Heart right ventricle (tissue), 16 donors: ENCODE results near the gene GAREM1. TPM values are rescaled to one million over a fixed set of nuclear protein-coding genes. Genes with fewer than 3 reads are reported as not detected.

ENCODE experiments used
- ATAC-seq, 8 donors: fragments of 200-7000 bp; cut with Tn5 transposase; one replicate each; pipeline ENCODE4 v1.9.1; 2020; ENCODE audit warnings: mild to moderate bottlenecking in 8 of 8, moderate library complexity in 8 of 8, moderate number of reproducible peaks in 1 of 8
- DNase-seq, 2 donors: peaks; one replicate each; pipeline ENCODE4 v3.0.0-alpha.2; 2020
- H3K27ac ChIP-seq, 10 donors: fragments of 200-600 bp; sonication (generic) in 2 of 10; one replicate each; pipeline versions ENCODE4 v1.5.0 to v1.8.0; 2020 to 2022; ENCODE audit warnings: mild to moderate bottlenecking in 3 of 10
- H3K27me3 ChIP-seq, 7 donors: fragments of 200-600 bp; one replicate each; pipeline ENCODE4 v1.8.0; 2021 to 2022; ENCODE audit warnings: mild to moderate bottlenecking in 2 of 7
- H3K36me3 ChIP-seq, 9 donors: fragments of 200-600 bp; sonication (generic) in 1 of 9; one replicate each; pipeline versions ENCODE4 v1.5.0 to v1.8.0; 2020 to 2022; ENCODE audit warnings: mild to moderate bottlenecking in 2 of 9
- H3K4me1 ChIP-seq, 9 donors: fragments of 200-600 bp; sonication (generic) in 1 of 9; one replicate each; pipeline versions ENCODE4 v1.5.0 to v1.8.0; 2020 to 2022; ENCODE audit warnings: mild to moderate bottlenecking in 4 of 9
- H3K4me3 ChIP-seq, 10 donors: fragments of 200-600 bp; sonication (generic) in 2 of 10; one replicate each; pipeline versions ENCODE4 v1.5.0 to v1.8.0; 2020 to 2022; ENCODE audit warnings: mild to moderate bottlenecking in 7 of 10, moderate library complexity in 2 of 10
- H3K9me3 ChIP-seq, 11 donors: fragments of 200-600 bp in 10 of 11; sonication (generic) in 2 of 11; one replicate each; pipeline versions ENCODE4 v1.5.0 to v1.8.0; 2013 to 2022; ENCODE audit warnings: mild to moderate bottlenecking in 2 of 11, control low read depth in 1 of 11, moderate library complexity in 1 of 11
- CTCF ChIP-seq, 9 donors: fragments of 200-600 bp; sonication (generic) in 2 of 9; IDR thresholded peaks; one replicate each; pipeline versions ENCODE4 v1.5.0 to v1.8.0; 2021 to 2022; ENCODE audit warnings: antibody characterized with exemption in 9 of 9, mild to moderate bottlenecking in 5 of 9, moderate library complexity in 1 of 9
- WGBS, 2 donors: extraction: QIAGEN DNeasy Blood & Tissue Kit; methylation state at CpG; one replicate each; pipeline ENCODE4 v1.1.7; 2013; ENCODE audit warnings: inconsistent platforms in 1 of 2; 5-methylcytosine and 5-hydroxymethylcytosine counted together
- intact Hi-C, 10 donors: fragments of 100-400 bp; cut with DNase I; formaldehyde crosslinking; loops; one replicate each; pipeline versions ENCODE4 v1.11.1 to v1.14.2; 2022
- polyA plus RNA-seq, 2 donors: library from polyadenylated mRNA; stranded (reverse); fragments of 200-250 nt; gene quantifications; one replicate each; pipeline ENCODE4 v1.2.3, GENCODE V29; 2013
- total RNA-seq, 10 donors: library from RNA; stranded (reverse); fragmentation: NEBNext Ultra II Directional in 3 of 10; extraction: Animal tissue kit (Norgen Biotek cat#: 25700) in 3 of 10; gene quantifications; one replicate each; pipeline versions ENCODE4 v1.2.1 to v1.2.4, GENCODE V29; 2021 to 2023
- donor health status: Arrhythmogenic right ventricular cardiomyopathy.
- donor health status: ischemic (EF 13 %, LVEDD 7.1; RV severe dilation, severe dysfunction).
- donor health status: healthy with polysubstance abuse.
- donor health status: DM: no; HTN: yes; CAD: no.
- donor health status: DM: no; HTN: no; CAD: no.
- donor health status: ischemic (EF 25% LVEDD 6.9; RV normal size, moderate dysfunction).
- donor health status: ischemic (EF 25% LVEDD 5.7; RV mildly dilated, moderate dysfunction).
- donor health status: healthy.
- donor health status: DM: yes; HTN: yes; CAD: no.
- donor health status: Ischemic cardiomyopathy.
- donor health status: ischemic (EF 35%, LVEDD 5.7; RV mildly dilated, moderate dysfunction).
- donor health status: nonischemic (EF 11% LVEDD 7.7; RV severe dilation, severe dysfunction).
- donor health status: DM: yes; HTN: yes; CAD: no.
- donor health status: PGD.
- donor health status: ischemic (EF 29% LVEDD 5.4; RV normal size, mild dysfunction).
- donor health status: nonischemic (EF 23%, LVEDD 6.1; RV moderate dilation, normal function).

The GAREM1 gene
- total and polyA plus RNA-seq, 12 donors: 2.4 to 26.1 (median 13.4) TPM

GRCh38 chr18:32443033-32443705 lies 27.5 kb downstream of the GAREM1 start:
- peaks cover 0 to 71% (median 26%) of the 10 kb centered on the region in 9 donors for H3K4me1 ChIP-seq
- no peak overlapping the region for H3K4me3 ChIP-seq
- H3K9me3 ChIP-seq: no peaks in the 10 kb centered on the region
- intact Hi-C loops: loop anchor here in 1 of 10 donors (5.0 kb wide), 1 partner anchor 91 kb away; no protein-coding TSS in a partner anchor
- no peaks in the 10 kb centered on the region for H3K27me3 ChIP-seq
- no peak overlapping the region for H3K27ac ChIP-seq
- TF ChIP-seq CTCF (IDR thresholded peaks at IDR 0.05): no peak
- DNase-seq (no peak), ATAC-seq (no peak)
- WGBS, 2 donors: 70 to 71% methylated on average over 2 of the region's 2 CpGs
- H3K36me3 ChIP-seq: no peaks in the 10 kb centered on the region

GRCh38 chr18:32442575-32442974 lies 28.1 kb downstream of the GAREM1 start:
- Histone ChIP-seq H3K9me3 (no peaks in the 10 kb centered on the region), H3K36me3 (no peaks in the 10 kb centered on the region), H3K27ac (no peak overlapping the region), H3K4me1 (peaks cover 2 to 76% (median 31%) of the 10 kb centered on the region in 9 donors), H3K27me3 (no peaks in the 10 kb centered on the region), H3K4me3 (no peak overlapping the region)
- ATAC-seq (no peak), DNase-seq (no peak)
- intact Hi-C loops: loop anchor here in 1 of 10 donors (5.0 kb wide), 1 partner anchor 90 kb away; no protein-coding TSS in a partner anchor
- TF ChIP-seq CTCF (IDR thresholded peaks at IDR 0.05): no peak

- peak in 4 of 8 donors; percentile 4 to 30 (median 18) for ATAC-seq
- H3K27ac ChIP-seq: peak overlapping the region in 1 of 10 donors; percentile 13
- WGBS, 2 donors: 35 to 49% methylated on average over 8 of the region's 8 CpGs
- H3K4me3 ChIP-seq: peak overlapping the region in 6 of 10 donors; percentile 5 to 36 (median 28)
- no peak for TF ChIP-seq CTCF (IDR thresholded peaks at IDR 0.05)
- H3K9me3 ChIP-seq: no peaks in the 10 kb centered on the region
- DNase-seq: no peak
- no peaks in the 10 kb centered on the region for H3K27me3 ChIP-seq
- peaks cover 2 to 83% (median 34%) of the 10 kb centered on the region in 9 donors for H3K4me1 ChIP-seq
- no peaks in the 10 kb centered on the region for H3K36me3 ChIP-seq
- intact Hi-C loops: loop anchor here in 1 of 10 donors (5.0 kb wide), 1 partner anchor 89 kb away; no protein-coding TSS in a partner anchor
These were observed 29.1 kb downstream of the GAREM1 start for GRCh38 chr18:32441533-32441932.

GRCh38 chr18:32440518-32440917 lies 30.2 kb downstream of the GAREM1 start:
- Histone ChIP-seq H3K36me3 (no peaks in the 10 kb centered on the region), H3K27ac (no peak overlapping the region), H3K4me1 (peaks cover 2 to 85% (median 42%) of the 10 kb centered on the region in 9 donors), H3K4me3 (no peak overlapping the region), H3K9me3 (no peaks in the 10 kb centered on the region), H3K27me3 (no peaks in the 10 kb centered on the region)
- intact Hi-C loops: loop anchor here in 1 of 10 donors (5.0 kb wide), 1 partner anchor 88 kb away; no protein-coding TSS in a partner anchor
- ATAC-seq (no peak), DNase-seq (no peak)
- TF ChIP-seq CTCF (IDR thresholded peaks at IDR 0.05): no peak
- WGBS, 2 donors: 88 to 89% methylated on average over 4 of the region's 4 CpGs
